HG03521 (cell line): ENCODE results near the gene POLR1C.
"Not testable (repeated sequence)": the region's sequence is repeated elsewhere in the genome, so short reads cannot be mapped to it uniquely, and the experiment has no call there.

ENCODE experiments used
- ATAC-seq: cut with Tn5 transposase; IDR thresholded peaks from one replicate; pipeline ENCODE4 v1.9.1; 2021; ENCODE audit warnings: mild to moderate bottlenecking, moderate library complexity; ENCODE audit not compliant: unreplicated experiment

POLR1C gene

GRCh38 chr6:43491750-43492661 is 24.9 kb upstream of the POLR1C start:
- no peak for ATAC-seq

GRCh38 chr6:43492673-43493072 is 24.2 kb upstream of the POLR1C start:
- no peak for ATAC-seq

GRCh38 chr6:43493230-43493629 is 23.7 kb upstream of the POLR1C start:
- no peak for ATAC-seq

- ATAC-seq: no peak
These were observed 23.1 kb upstream of the POLR1C start for GRCh38 chr6:43493833-43494232.

- ATAC-seq: no peak
These were observed 22.6 kb upstream of the POLR1C start for GRCh38 chr6:43494321-43494720.

GRCh38 chr6:43494766-43495165 is 22.1 kb upstream of the POLR1C start:
- ATAC-seq: no peak

- no peak for ATAC-seq
These were observed 21.4 kb upstream of the POLR1C start for GRCh38 chr6:43495409-43495941.

- no peak for ATAC-seq
These were observed 20.3 kb upstream of the POLR1C start for GRCh38 chr6:43496370-43497128.

- ATAC-seq: no peak
These were observed 19.8 kb upstream of the POLR1C start for GRCh38 chr6:43497129-43497396.

- ATAC-seq: no peak
These were observed 19.2 kb upstream of the POLR1C start for GRCh38 chr6:43497689-43498088.

GRCh38 chr6:43498291-43498690 is 18.6 kb upstream of the POLR1C start:
- ATAC-seq: not testable (repeated sequence)

- no peak for ATAC-seq
These were observed 17.7 kb upstream of the POLR1C start for GRCh38 chr6:43499028-43499815.

- no peak for ATAC-seq
These were observed 16.0 kb upstream of the POLR1C start for GRCh38 chr6:43500921-43501320.

GRCh38 chr6:43502666-43503065 is 14.2 kb upstream of the POLR1C start:
- ATAC-seq: no peak

- no peak for ATAC-seq
These were observed 13.4 kb upstream of the POLR1C start for GRCh38 chr6:43503443-43503842.

GRCh38 chr6:43504756-43505593 is 11.9 kb upstream of the POLR1C start:
- ATAC-seq: no peak

- no peak for ATAC-seq
These were observed 11.2 kb upstream of the POLR1C start for GRCh38 chr6:43505718-43506117.

- ATAC-seq: no peak
These were observed 10.7 kb upstream of the POLR1C start for GRCh38 chr6:43506171-43506570.

- ATAC-seq: peak; percentile 32
These were observed 10.0 kb upstream of the POLR1C start for GRCh38 chr6:43506667-43507471.
